NT2/D1 (cell line): Measurements from ENCODE around the gene ADGRA3.

ENCODE experiments used
- SUZ12 ChIP-seq: IDR thresholded peaks from 2 replicates; pipeline ENCODE4 v1.6.1; 2011; ENCODE audit not compliant: insufficient read length, insufficient read depth; ENCODE audit errors: extremely low read depth
- YY1 ChIP-seq: IDR thresholded peaks from 2 replicates; pipeline ENCODE4 v1.6.1; 2011; ENCODE audit not compliant: insufficient read length, insufficient read depth
- ZNF274 ChIP-seq: IDR thresholded peaks from 2 replicates; pipeline ENCODE4 v1.6.1; 2011; ENCODE audit warnings: mild to moderate bottlenecking, low read depth, low read length

- no peak for TF ChIP-seq YY1
- no peak for TF ChIP-seq ZNF274
- no peak for TF ChIP-seq SUZ12
Observed at GRCh38 chr4:22539251-22539650, 23.4 kb upstream of the ADGRA3 start.
